ENCODE measurements around the gene ARRB1. TPM values are rescaled to one million over a fixed set of nuclear protein-coding genes. Genes with fewer than 3 reads are reported as not detected.

The ARRB1 gene
- total and polyA plus RNA-seq, 9 of the 15 experiments (the other 6 are each of a cell fraction or from before 2014, with no cell fraction given), result 6.6 to 45.4 (median 28.5) TPM

GRCh38 chr11:75349521-75350116 is 1.8 kb downstream of the ARRB1 start (continued):
- TF ChIP-seq ZBTB40 (IDR thresholded peaks at IDR 0.05) (no peak), ZBTB40 (CRISPR knock-in tag; IDR thresholded peaks at IDR 0.05) (no peak), ZNF449 (CRISPR knock-in tag; IDR thresholded peaks at IDR 0.05) (no peak), E2F3 (CRISPR knock-in tag; IDR thresholded peaks at IDR 0.05) (no peak), ZFP91 (CRISPR knock-in tag; IDR thresholded peaks at IDR 0.05) (no peak), ZNF280B (CRISPR knock-in tag; IDR thresholded peaks at IDR 0.05) (no peak), RAD51 (IDR thresholded peaks at IDR 0.05; ENCODE audit: borderline replicate concordance, low read depth) (peak; percentile 46; the same call in 1 of the 2 replicates), U2AF2 (optimal IDR thresholded peaks at IDR 0.05; ENCODE audit: low read depth, low read length) (no peak), E4F1 (CRISPR knock-in tag; IDR thresholded peaks at IDR 0.05; ENCODE audit: borderline replicate concordance) (no peak)
